ENCODE data around the gene SLC22A4. TPM values are rescaled to one million over a fixed set of nuclear protein-coding genes. Genes with fewer than 3 reads are reported as not detected.

SLC22A4 gene
- 5.6 and 8.3 TPM in 2 replicates for total RNA-seq (2014; rRNA removed)
- polyA plus RNA-seq (2012), result 7.8 TPM

- peak; percentile 94 for DNase-seq (ENCODE audit: low read depth)
These were observed at the start of gene SLC22A4 for GRCh38 chr5:132293992-132294727. TSS of gene SLC22A4 (plus strand) at chr5:132294394. CDS start at chr5:132294617, 223 bp downstream.

GRCh38 chr5:132245593-132245992, 48.6 kb upstream of the SLC22A4 start:
- DNase-seq (ENCODE audit: low read depth), result no peak

GRCh38 chr5:132246806-132247205, 47.4 kb upstream of the SLC22A4 start:
- DNase-seq (ENCODE audit: low read depth), result no peak

GRCh38 chr5:132250547-132250946, 43.6 kb upstream of the SLC22A4 start:
- no peak for DNase-seq (ENCODE audit: low read depth)

- DNase-seq (ENCODE audit: low read depth), result peak; percentile 97
These were observed 42.9 kb upstream of the SLC22A4 start for GRCh38 chr5:132251220-132251725.

- DNase-seq (ENCODE audit: low read depth), result no peak
These were observed 41.2 kb upstream of the SLC22A4 start for GRCh38 chr5:132253008-132253441.

GRCh38 chr5:132253452-132254320, 40.5 kb upstream of the SLC22A4 start:
- DNase-seq (ENCODE audit: low read depth), result no peak

GRCh38 chr5:132254321-132254977, 39.7 kb upstream of the SLC22A4 start:
- no peak for DNase-seq (ENCODE audit: low read depth)

GRCh38 chr5:132256086-132256782, 38.0 kb upstream of the SLC22A4 start:
- no peak for DNase-seq (ENCODE audit: low read depth)

GRCh38 chr5:132256783-132257130, 37.4 kb upstream of the SLC22A4 start:
- DNase-seq (ENCODE audit: low read depth), result no peak

- DNase-seq (ENCODE audit: low read depth), result peak; percentile 40
These were observed 36.8 kb upstream of the SLC22A4 start, which contains the start of gene PDLIM4 for GRCh38 chr5:132257131-132258101. TSS of gene PDLIM4 (plus strand) at chr5:132257696. CDS start at chr5:132257735, 39 bp downstream.

GRCh38 chr5:132258102-132259068, 35.8 kb upstream of the SLC22A4 start:
- peak; percentile 60 for DNase-seq (ENCODE audit: low read depth)

GRCh38 chr5:132259069-132259851, 34.9 kb upstream of the SLC22A4 start:
- DNase-seq (ENCODE audit: low read depth), result peak; percentile 90

- no peak for DNase-seq (ENCODE audit: low read depth)
These were observed 34.1 kb upstream of the SLC22A4 start for GRCh38 chr5:132260051-132260450.

GRCh38 chr5:132260714-132261551, 33.3 kb upstream of the SLC22A4 start:
- peak; percentile 93 for DNase-seq (ENCODE audit: low read depth)

- no peak for DNase-seq (ENCODE audit: low read depth)
These were observed 32.0 kb upstream of the SLC22A4 start for GRCh38 chr5:132261881-132262845.
